HPDE6-E6E7 (cell line): ENCODE measurements around the gene DIDO1.
"Not testable (repeated sequence)": the region's sequence is repeated elsewhere in the genome, so short reads cannot be mapped to it uniquely, and the experiment has no call there.

Experiments
- DNase-seq: peaks from one replicate; pipeline ENCODE4 v3.0.0; 2011; ENCODE audit warnings: missing footprints; ENCODE audit errors: extremely low spot score

The DIDO1 gene

GRCh38 chr20:62962891-62963613 is 36.7 kb upstream of the DIDO1 start:
- DNase-seq, result no peak

DNA sequence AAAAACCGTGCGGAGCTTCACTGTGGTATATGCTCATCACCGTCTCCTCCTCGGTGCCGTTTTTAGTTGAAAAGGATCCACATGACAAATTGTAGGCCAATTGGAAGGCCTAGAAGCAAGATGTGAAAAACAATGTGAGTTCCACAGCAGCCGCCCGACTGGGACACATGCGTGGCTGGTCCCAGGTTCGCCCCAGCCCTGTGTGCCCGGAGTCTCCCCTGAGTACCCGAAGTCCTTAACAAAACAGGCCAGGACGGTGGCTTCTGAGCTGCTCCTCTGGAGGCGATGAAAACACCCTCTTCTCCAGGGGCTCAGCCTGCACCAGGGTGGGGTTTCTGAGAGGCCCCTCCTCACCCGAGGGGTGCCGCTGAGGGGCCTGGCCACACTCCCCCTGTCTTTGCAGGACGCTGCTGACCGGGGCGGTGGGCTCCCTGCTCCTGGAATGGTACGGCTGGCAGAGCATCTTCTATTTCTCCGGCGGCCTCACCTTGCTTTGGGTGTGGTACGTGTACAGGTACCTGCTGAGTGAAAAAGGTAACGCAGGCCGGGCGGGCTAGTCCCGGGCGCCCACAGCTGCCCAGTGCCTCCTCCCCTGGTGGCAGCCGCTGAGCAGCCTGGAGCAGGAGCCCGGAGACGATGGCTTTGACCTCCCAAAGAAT is 36.0 kb upstream of the DIDO1 start:
- no peak for DNase-seq

DNA sequence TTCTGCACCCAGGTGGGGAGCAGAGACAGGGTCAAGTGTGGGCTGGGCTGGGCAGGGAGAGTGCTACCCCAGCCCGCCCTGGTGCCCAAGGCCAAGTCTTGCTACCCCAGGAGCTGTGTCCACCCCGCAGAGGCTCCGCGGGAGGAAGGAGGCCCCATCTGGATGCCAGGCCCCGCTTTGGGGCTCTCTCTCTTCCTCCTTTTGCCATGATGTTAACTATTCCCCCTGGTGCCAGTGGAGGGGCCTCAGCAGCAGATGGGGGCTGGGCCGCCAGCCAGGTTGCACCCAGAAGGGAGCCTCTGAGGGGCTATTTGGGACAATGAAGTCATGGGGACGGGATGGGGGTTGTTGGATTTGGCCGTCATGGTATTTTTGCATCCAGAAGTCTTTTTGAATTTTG is 35.5 kb upstream of the DIDO1 start:
- DNase-seq, result no peak

DNA sequence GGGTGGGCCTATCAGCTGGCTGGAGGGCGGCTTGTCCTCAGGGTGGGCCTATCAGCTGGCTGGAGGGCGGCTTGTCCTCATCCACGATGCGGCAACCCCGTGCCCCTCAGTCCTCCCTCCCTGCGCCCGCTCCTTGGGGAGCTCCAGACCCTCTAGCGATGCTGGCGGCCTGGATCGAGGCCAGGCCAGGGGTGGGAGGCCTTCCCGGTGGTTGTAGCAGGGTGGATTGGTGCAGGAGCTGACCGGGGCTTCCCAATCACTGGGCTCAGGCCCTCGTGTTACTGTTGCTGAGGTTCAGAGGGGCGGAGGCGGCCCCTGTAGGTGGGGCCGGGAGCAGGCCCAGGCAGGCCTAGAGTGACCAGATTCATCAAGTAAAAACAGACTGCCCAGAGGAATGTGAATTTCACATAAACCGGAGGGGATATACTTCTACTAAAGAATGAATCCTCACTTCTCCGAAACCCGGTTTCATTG is 35.0 kb upstream of the DIDO1 start:
- peak; percentile 71 for DNase-seq

DNA sequence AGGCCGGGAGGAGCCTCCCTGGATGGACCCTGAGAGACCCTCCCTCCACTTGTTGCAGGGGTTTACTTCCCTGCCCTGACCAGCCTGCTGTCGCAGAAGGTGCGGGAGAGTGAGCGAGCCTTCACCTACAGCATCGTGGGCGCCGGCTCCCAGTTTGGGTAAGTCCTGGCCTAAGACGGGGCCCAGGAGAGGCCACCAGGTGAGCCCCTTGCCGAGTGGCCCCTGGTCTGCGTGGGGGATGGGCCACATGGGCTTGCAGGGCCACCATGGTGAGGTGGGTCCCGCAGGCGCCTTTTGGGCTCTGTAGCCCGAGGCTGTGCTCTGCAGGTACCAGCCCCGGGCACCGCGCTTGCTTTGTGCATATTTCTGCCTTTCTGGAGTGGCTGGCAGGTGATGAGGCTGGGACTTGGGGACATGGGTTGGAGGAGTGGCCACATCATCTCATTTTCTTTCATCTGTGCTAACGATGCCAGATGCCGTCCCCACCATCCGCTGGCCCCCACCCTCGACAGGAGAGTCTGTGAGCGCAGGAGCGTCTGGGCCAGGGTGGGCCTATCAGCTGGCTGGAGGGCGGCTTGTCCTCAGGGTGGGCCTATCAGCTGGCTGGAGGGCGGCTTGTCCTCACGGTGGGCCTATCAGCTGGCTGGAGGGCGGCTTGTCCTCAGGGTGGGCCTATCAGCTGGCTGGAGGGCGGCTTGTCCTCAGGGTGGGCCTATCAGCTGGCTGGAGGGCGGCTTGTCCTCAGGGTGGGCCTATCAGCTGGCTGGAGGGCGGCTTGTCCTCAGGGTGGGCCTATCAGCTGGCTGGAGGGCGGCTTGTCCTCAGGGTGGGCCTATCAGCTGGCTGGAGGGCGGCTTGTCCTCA is 34.4 kb upstream of the DIDO1 start:
- DNase-seq, result not testable (repeated sequence)

- DNase-seq, result no peak
These were observed 33.7 kb upstream of the DIDO1 start for GRCh38 chr20:62959998-62960436.

DNA sequence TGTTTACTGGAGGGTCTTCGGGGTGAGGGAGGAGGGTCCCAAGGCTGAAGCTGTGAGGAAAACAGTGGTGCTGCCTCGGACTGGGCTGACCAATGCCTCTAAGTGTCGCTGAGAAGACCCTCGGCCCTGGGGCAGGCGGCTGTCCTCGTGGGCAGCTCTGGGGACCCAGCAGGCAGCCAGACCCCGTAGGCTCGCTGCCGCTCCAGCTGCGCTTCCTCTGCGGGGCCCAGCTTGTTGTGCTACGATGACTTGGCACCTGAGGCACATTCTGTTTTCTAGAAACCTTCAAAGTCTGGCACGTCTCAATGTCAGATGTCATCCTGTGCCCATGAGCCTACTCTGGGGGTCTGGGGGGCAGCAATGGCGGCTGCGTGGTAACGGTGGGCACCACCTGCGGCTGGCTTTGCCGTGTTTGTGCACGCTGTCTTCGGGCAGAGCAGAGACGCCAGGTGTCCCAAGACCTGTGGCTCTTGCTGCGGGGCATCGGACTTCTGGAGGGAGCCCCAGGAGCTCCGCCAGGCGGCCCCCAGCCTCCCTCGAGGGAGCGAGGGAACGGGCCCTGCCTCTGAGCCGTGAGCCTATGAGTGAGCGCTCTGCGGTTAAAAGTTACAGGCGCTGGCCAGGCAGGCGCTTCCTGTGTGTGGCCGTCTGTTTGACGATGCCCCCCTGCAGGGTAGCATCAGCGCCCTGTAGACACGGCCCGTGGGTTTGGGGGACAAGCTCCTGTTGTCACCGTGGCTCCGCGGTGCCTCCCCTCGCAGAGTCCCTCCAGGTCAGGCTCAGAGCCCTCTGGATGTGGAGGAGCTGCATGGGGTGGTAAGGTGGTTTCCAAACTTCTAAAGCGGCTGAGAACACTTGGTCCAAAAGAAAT is 33.0 kb upstream of the DIDO1 start:
- no peak for DNase-seq

DNA sequence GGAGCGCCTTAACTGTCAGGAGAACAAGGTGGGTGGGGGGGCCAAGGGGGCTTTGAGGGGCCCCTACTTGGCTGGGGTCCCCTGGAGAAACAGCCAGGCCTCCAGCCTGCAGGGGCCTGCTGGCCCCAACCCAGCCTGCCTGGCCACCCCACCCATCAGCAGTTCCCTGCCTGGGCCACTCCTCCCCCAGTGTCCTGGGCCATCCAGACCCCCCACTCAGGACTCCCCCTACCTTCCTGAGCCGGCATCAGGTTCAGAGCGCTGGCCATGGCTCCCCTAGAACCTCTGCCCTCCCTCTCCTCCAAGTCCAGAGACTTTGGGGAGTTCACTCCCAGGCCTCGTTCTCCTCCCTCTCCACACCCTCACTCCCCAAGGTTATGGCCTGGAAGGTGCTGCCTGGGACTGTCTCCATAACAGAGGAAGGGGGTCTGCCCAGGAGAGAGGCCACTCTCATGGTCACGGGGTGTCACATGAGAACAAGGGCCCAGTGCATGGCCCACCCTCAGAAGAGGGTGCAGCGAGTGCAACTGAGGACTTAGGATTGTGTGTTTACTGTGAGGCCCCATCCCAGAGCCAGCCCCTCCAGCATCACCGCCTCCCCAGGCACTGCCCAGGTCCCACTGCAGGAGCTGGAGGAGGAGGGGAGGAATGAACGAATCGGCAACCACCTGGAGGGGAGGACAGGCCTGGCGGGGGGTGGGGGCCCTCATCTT is 32.2 kb upstream of the DIDO1 start:
- no peak for DNase-seq

DNA sequence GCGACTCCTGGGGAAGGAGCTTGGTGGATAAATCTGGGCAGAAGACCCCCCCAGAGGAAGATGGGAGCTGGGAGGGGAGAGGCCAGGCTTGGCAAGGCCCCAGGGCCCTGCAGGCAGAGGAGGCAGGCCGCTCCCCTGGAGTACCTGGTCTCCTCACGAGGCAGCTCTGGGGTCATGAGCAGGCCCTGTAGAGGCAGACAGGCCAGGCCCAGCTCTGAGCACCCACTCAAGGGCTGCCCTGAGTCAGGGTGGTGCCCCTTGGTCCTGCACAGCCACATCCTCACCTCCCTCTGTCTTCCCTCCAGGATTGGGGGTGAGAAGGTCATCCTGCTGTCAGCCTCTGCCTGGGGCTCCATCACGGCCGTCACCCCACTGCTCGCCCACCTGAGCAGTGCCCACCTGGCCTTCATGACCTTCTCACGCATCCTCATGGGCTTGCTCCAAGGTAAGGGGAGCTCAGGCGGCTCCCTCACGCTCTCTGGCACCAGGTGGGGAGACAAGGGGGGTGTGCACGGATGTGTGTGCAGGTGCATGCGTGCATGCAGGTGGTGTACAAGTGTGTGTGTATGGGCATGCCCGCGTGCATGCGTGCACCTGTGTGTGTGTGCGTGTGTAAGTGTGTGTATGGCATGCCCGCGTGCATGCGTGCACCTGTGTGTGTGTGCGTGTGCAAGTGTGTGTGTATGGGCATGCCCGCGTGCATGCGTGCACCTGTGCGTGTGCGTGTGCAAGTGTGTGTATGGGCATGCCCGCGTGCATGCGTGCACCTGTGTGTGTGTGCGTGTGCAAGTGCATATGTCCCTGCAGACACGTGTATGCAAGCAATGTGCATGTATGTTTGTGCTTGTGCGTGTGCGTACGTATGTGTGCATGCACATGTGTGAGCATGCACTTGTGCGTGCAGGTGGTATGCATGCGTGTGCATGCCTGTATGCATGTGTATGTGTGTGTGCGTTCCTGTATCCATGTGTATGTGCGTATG is 31.1 kb upstream of the DIDO1 start:
- no peak for DNase-seq

GRCh38 chr20:62956387-62957135 is 30.3 kb upstream of the DIDO1 start:
- no peak for DNase-seq

- DNase-seq, result no peak
These were observed 29.4 kb upstream of the DIDO1 start for GRCh38 chr20:62955519-62956386.

DNA sequence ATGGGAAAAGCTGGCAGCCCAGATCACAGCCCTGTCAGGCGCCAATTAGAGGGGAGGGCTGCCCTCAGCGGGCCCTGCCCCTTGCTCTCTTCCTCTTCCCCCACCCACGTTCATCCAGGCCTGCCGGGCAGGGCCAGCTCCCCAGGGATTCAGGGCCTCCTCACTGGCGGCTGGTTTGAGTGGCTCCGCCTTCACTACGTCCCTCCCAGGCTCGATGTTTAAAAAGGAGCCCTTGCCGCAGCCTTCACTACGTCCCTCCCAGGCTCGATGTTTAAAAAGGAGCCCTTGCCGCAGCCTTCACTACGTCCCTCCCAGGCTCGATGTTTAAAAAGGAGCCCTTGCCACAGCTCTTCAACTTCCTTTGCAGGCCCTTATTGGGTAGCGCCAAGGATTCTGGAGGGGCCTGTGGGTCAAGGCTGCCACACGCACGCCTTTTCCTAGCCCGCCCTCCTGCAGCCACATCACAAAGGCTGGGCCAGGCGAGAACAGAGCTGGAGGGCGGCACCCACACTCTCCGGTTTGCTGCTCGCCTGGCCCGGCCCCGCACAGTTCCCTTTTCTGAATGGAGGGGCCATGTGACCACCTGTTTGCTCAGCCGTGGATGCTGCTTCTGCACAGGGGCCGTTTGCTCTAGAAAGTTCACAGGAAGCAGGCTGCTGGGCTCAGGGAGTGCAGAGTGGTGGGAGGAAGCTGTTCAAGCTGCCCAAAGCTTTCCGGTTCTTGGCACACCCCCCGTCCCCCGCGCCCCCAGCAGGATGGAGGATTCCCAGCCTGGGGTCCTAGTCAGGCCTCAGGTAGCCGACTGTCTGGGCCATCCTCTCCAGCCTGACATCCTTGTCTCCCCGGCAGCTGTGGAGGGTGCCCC is 27.8 kb upstream of the DIDO1 start:
- no peak for DNase-seq

DNA sequence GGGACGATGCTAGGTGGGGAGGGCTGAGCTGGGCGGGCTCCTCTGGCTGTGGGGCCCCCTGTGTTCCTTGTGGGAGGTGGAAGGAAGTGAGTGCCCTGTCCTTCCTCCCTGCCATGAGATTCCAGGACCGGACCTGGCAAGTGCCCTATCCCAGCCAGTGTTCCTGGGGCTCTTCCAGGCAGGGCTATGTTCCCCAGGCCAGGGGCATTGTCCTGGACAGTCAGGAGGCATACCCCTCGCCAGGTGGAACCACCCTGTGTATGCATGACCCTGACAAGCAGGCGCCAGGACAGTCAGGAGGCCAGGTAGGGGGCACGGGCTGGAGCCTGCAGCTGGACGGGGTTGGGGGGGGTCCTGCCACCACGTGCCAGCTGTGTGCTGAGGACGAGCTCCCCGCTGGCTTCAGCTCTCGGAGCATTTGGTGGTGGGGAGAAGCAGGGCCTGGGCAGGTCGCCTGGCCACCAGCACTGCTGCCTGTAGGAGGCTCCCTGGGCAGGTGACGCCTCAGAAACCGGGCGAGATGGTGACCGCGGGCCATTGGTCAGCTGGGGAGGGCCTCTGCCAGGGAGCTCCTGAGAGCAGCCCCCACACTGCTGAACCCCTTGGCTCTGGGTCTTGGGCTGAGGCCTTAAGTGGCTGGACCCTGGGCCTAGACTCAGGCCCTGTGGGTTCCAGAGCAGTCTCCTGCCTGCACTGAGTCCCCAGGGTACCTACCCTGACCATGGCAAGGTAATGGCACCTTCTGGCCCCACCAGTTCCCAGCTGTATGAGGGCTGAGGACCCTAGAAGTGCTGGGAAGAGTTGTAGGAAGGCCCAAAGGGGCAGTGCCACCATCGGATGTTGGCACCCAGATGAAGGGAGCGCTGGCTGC is 26.9 kb upstream of the DIDO1 start:
- DNase-seq, result no peak

DNA sequence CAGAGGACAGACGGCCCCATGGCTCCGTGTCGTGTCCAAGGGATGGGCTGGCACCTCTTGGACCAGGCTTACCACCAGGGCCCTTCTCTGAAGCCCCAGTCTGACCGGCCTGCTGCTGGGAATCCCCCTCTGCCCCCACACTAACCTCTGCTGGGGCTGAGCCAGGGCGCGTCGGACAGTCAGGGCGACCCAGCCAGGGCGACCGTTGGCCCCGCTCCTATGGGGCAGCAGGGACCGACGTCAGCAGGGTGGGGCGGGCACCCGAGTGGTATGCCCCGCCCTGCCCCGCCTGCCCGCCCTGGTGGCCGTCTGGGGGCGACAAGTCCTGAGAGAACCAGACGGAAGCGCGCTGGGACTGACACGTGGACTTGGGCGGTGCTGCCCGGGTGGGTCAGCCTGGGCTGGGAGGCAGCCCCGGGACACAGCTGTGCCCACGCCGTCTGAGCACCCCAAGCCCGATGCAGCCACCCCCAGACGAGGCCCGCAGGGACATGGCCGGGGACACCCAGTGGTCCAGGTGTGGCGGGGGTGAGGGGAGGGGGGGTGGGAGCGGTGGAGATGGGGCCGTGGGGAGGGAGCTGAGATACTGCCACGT is 26.2 kb upstream of the DIDO1 start, which contains the start of gene SLC17A9:
TSS of gene SLC17A9 (plus strand) at position 337 of the 595 bp plus-strand sequence. CDS start at position 459, 122 bp downstream.
- DNase-seq, result no peak

- DNase-seq, result no peak
These were observed 25.6 kb upstream of the DIDO1 start for GRCh38 chr20:62951896-62952372.
